Hepatocyte (in vitro differentiated cells): ENCODE data around the gene SCP2.

Experiments
- CTCF ChIP-seq: fragments of 200-600 bp; sonication (generic); IDR thresholded peaks from 2 replicates; pipeline ENCODE4 v1.5.1; 2016; ENCODE audit warnings: antibody characterized with exemption, mild to moderate bottlenecking; ENCODE audit not compliant: poor library complexity
- EZH2 ChIP-seq: fragments of 200-600 bp; sonication (generic); IDR thresholded peaks from 2 replicates; pipeline ENCODE4 v1.6.1; 2016; ENCODE audit warnings: antibody characterized with exemption, mild to moderate bottlenecking, borderline replicate concordance
- EZH2phosphoT487 ChIP-seq: fragments of 200-600 bp; sonication (generic); IDR thresholded peaks from one replicate; pipeline ENCODE4 v1.6.1; 2018; ENCODE audit warnings: antibody characterized with exemption, mild to moderate bottlenecking, low read depth, moderate library complexity; ENCODE audit not compliant: unreplicated experiment, severe bottlenecking

GRCh38 chr1:53026254-53026653 is 99.2 kb downstream of the SCP2 start:
- TF ChIP-seq CTCF (no peak), EZH2 (no peak), EZH2phosphoT487 (no peak)
